Stimulated activated CD8-positive, alpha-beta memory T cell treated with anti-CD3 and anti-CD28 coated beads, Interleukin-7, amount 100 ng/mL, for 1 hour (primary cell): ENCODE measurements around the gene AP1M2.
"Not testable (repeated sequence)": the region's sequence is repeated elsewhere in the genome, so short reads cannot be mapped to it uniquely, and the experiment has no call there.

Source experiments
- DNase-seq, 2 donors: peaks; one replicate each; pipeline ENCODE4 v3.0.0-alpha.2; 2020; ENCODE audit warnings: low read depth in 2 of 2

Gene AP1M2

DNA sequence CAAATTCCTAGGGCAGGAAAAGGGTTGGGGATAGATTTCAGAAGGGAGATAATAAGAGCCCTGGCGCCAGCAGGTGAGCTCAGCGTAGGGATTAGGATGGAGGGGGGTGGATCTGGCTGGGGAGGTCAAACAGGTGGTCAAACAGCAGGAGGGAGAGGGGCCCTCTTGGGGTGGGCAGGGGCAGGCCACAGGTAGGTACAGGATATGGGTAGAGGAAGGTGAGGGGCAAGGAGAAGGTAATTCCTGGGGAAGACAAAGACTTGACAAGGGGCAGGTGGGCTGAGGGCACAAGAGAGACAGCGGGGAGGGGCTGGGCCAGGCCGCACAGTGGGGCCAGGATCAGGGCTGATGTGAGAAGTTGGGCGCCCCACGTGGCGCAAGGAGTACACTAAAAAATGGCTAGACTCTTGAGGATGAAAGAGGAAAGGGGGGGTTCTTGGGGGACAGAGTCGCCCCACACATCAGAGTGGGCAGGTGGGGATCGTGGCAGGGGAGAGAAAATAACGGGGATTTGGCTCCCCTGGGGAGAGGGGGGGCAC, 22.0 kb downstream of the AP1M2 start:
- no peak for DNase-seq

DNA sequence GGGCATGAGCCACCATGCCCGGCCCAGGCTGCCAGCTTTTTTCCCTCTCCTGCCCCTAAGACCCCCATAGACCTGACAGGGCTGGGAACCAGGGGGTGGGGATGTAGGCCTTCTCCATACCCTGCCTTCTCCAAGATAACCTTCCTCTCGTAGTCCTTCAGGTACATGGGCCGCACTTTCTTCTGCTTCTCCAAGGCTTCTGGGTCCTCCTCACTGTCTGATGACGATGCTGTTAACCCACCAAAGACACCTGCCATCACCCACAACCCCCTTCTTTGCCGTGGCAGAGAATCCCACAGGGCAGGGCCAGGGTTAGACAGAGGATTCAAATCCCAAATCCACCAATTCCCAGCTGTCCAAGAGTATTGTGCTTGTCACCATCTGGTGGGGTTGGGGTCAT, 24.5 kb downstream of the AP1M2 start:
- DNase-seq: no peak

DNA sequence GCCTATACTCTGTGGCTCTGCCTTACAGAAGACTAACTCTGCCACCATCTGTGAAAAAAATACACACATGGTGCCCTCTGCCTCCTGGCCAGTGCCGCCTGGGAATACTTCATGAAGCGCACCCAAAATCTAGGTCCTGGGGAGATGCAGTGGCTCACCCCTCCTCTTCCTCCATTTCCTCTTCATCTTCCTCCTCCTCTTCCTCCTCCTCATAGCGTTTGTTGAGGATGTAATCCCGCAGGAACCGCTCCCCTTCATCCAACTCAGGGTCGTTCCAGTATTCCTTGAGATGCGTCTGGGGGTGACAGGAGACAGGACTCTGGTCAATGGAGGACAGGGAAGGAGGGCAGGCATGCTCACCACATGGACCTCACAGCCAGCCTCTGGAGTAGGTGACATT, 27.0 kb downstream of the AP1M2 start:
- DNase-seq: no peak

DNA sequence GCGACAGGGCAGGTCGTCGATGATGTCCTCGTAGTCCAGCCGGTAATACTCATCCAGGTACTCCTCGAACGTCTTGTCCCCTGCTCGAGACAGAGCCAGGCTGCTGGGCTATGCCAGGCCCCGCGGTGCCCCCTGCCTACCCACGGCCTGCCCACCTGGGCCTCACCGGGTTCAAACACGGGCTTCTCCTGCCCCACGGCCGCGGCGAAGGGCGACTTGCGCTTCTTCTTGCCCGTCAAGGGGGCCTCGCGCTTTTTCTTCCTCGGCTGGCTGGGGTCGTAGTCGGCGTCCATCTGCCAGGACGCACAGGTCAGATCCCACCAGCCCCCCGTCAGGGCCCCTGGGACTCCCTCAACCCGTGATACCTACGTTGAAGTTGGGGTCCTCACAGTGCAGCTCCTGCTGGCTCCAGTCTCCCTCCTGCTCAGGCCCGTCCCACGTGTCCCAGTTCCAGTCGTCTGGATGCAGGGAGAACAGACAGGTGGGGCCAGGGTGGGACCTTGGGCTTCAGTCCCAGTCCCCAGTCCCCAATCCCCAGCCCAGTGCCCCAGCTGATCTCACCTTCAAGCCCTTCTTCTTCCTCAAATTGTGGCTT, 29.4 kb downstream of the AP1M2 start:
- DNase-seq: no peak

DNA sequence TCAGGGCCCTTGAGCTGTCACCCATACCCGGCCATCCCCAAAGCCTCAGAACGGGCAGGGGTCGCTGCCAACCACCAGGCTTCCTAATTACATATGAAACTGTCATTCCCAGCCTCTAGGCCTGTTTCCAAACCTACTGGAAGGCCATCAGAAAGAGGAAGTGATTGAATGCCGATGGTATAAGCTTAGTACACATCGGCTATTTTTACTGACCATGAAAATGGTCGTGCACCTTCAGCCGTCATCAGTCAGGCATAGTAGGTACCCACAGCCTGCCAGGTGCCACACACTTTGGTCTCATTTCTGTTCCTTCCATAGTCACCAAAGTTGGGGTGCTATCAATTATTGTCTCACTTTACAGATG, 31.5 kb downstream of the AP1M2 start:
- no peak for DNase-seq

DNA sequence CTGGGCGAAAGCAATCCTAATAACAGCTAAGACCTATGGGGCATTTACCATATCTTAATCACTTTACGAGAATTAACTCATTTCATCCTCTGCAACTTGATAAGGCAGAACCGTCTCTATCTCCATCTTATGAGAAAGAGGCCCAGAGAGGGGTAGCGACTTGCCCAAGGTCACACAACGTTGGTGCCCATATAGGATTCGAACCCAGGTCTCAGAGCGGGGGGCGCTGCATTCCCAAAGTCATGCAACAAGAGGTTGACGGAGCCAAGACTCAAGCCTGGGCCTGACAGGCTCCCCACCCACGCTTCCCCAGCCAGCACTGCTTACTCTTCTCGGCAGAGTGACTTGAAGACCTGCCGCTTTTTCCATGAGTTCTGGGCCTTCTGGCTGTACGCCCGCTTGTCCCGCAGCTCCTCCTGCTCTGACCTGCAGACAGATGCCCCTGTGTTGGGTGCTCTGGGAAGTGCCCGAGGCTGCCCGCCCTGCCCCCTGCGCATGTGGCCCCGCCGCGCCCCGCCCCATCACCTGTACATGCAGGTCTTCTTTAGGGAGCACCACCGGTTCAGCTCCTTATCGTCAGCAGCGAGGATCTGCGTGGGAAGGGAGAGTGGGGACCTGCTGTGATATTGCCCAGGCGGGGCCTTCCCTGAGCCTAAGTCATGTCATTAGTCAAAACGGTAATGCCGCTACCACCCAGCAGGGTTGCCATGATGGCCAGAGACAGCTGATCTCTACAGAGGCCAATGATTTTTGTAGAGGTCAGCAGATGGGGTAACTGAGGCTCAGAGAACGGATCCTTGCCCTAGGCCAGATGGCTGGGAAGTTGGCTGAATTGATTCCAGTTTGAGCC, 32.1 kb downstream of the AP1M2 start:
- DNase-seq: no peak

DNA sequence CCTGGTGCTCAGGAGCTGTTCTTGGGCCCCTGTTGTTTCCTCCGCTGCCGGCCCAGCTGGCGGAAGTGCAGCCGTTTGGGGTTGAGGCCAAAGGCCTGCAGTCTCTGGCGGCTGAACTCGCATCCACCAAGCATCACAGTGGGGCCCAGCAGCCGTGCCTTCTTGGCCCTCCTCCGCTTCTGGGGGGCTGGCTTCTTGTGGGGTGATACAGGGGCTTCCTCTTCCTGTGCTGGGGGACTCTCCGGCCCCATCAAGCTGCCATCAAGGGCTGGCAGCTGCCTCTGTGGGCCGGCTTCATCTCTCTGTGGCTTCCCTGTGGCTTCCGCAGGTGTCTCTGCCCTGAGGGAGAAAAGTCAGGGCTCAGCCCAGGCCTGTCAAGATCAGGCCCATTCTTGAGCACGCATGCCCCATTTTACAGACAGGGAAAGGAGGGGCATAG, 33.1 kb downstream of the AP1M2 start:
- DNase-seq: peak; percentile 35 to 39

DNA sequence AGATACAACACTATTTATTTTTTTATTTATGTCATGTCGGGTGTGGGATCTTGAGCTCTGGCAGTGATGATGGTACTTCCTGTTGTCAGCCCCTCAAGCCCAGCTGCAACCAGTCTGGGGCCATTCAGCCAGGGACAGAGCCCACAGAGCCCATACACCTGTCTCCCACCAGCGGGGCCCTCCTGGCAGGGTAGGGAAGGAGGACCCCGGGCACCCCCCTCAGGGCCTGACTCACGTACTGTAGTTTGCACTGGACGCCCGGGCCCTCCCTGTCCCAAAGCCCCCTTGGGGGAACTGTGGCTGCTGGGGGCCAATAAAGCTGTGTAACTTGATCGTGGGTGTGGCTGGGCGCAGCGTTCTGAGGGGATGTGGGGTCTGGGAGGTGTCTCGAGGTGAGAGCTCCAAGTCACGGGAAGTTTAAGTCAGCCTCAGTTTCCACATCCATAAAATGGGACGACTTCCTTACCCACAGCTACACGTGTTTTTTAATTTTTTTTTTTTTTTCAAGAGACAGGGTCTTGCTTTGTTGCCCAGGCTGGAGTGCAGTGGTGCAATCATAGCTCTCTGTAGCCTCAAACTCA, 33.9 kb downstream of the AP1M2 start:
- no peak for DNase-seq

DNA sequence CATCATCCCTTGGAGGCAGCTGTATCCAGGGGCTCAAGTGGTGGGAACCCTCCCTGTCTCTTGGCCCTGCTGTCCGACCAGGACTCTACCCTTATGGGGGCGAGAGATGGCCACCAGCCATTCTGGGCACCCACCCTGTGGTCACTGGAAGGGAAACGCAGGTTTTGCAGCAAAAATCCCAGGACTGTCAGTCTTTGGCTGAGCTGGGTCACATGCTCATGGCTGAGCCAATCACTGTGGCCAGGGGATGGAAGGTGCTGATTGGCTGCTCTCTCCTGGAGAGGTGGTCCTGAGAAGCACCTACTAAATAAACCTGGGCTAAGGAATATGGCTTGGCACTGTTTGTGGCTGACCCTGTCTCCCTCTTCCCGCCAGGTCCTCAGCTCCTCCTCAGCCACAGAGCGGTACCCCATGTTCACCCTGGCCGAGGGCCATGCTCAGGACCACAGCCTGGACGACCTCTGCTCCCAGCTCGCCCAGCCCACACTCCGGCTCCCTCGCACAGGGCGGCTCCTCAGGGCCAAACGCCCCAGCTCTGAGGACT, 34.5 kb downstream of the AP1M2 start:
- no peak for DNase-seq

DNA sequence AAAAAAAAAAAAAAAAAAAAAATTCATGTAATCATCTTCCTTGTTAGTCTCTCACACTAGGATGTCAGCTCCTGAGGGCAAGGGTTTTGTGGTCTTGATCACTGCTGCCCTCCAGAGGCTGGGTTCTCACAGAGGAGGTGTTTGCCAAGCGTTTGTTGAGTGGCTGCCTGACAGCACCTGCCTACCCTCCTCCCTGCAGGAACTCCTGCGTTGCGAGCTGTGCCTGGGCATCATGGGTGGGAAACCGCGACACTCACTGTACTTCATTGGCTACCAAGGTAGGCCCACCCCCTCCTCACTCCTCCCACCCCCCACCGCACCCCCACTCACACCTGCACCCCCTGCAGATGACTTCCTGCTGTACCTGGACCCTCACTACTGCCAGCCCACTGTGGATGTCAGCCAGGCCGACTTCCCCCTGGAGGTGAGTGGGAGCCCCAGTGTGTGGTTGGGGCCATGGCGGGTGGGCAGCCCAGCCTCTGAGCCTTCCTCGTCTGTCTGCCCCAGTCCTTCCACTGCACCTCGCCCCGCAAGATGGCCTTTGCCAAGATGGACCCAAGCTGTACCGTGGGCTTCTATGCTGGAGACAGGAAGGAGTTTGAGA, 35.3 kb downstream of the AP1M2 start:
- DNase-seq: no peak

DNA sequence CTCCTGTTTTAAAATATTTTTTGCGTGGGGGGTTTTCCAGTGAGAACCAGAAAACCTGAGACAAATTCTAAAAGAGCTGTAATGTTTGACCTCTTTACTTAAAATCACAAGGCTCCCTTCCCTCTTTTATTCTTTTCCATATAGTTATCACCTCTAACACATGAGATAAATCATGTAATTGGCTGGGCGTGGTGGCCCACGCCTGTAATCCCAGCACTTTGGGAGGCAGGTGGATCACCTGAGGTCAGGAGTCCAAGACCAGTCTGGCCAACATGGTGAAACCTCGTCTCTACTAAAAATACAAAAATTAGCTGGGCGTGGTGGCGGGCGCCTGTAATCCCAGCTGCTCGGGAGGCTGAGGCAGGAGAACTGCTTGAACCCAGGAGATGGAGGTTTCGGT, 36.1 kb downstream of the AP1M2 start:
- DNase-seq: not testable (repeated sequence)

DNA sequence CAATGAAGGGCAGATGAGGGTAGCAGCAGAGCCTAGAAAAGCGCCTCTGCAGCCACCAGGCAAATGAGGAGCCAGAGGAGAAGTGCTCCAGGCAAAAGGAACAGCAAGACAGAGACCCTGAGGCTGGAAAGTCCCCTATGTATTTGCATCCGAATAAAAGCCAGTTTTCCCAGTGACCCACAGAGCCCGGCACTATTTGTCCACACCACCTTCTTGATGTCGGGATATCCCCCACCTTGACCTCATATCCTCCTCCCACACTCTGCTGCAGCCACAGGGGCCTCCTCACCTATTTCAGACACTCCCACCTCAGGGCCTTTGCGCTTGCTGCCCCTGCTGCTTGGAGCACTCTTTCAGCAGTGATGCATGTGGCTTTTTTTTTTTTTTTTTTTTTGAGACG, 36.8 kb downstream of the AP1M2 start:
- DNase-seq: no peak

DNA sequence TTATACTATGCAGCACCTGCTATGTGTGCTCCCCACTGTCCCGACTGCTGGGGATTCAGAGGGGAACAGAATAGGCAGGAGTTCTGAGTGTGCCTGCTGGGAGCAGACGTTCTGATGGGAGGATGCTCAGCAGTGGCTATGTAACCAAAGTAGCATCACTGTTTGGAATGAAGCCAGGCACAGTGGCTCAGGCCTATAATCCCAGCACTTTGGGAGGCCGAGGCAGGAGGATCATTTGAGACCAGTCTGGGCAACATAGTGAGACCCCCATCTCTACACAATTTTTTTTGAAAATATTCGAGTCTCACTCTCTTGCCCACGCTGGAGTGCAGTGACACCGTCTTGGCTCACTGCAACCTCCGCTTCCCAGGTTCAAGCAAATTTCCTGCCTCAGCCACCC, 37.4 kb downstream of the AP1M2 start:
- no peak for DNase-seq

DNA sequence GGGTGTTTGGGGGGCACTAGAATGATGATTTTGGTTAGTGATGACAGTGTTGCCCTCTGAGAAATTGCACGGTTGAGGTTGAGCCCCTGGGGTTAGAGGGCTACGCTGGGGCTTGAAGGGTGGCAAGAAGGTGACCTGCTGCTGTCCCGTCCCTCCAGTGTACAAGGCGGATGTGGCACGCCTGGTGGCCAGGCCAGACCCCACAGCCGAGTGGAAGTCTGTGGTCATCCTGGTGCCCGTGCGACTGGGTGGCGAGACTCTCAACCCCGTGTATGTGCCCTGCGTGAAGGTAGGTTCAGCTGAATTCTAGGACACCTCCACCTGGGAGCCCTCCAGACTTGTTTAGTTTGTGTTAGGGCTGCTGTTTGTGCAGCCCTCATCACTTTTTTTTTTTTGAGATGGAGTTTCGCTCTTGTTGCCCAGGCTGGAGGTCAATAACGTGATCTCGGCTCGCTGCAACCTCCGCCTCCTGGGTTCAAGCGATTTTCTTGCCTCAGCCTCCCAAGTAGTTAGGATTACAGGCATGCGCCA, 38.3 kb downstream of the AP1M2 start:
- no peak for DNase-seq

DNA sequence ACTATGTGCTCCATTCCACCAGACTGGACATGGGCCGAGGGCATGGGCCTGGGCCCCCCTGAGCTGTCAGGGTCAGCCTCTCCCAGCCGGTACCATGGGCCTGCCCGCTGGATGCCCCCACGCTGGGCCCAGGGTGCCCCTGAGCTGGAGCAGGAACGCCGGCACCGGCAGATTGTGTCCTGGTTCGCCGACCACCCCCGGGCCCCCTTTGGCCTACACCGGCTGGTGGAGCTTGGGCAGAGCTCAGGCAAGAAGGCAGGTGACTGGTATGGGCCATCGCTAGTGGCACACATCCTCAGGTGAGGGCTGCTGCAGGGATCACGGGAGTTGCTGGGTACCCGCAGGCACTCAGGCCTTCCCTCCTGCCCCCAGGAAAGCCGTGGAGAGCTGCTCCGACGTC, 40.3 kb downstream of the AP1M2 start:
- DNase-seq: no peak

DNA sequence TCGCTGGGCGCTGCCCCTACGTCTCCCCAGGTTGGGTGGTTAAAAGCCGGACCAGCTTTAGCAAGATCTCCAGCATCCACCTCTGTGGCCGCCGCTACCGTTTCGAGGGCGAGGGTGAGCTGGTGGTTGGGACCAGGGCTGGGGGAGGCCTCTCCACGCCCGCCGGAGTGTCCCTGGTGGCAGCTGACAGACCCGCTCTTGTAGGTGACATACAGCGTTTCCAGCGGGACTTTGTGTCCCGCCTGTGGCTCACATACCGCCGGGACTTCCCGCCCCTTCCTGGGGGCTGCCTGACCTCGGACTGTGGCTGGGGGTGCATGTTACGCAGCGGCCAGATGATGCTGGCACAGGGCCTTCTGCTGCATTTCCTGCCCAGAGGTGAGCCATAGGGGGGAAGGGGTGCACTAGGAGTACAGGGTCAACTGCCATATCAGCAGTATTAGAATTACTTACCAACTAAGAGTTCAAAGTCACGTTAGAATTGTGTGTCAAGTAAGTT, 42.3 kb downstream of the AP1M2 start:
- no peak for DNase-seq

DNA sequence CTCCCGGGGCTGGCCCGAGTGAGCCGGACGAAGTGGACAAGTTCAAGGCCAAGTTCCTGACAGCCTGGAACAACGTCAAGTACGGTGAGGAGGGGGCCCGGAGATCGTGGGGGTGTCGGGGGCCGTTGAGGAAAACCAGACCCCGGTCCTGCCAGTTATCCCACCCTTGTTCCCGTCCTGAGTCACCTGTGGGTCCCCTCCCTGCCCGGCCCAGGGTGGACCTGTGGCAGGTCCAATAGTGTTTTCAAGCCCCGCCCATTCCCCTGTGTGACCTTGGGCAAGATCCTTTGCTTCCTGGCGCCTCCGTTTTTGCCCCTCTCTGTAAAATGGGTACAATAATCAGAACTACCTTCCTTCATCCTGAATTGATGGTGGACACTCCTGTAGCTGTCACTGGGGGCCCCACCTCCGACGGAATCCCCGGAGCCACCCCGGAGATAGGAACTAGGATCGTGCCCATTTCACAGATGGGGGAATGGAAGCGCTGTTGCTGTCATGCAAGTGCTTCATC, 42.8 kb downstream of the AP1M2 start:
- no peak for DNase-seq

DNA sequence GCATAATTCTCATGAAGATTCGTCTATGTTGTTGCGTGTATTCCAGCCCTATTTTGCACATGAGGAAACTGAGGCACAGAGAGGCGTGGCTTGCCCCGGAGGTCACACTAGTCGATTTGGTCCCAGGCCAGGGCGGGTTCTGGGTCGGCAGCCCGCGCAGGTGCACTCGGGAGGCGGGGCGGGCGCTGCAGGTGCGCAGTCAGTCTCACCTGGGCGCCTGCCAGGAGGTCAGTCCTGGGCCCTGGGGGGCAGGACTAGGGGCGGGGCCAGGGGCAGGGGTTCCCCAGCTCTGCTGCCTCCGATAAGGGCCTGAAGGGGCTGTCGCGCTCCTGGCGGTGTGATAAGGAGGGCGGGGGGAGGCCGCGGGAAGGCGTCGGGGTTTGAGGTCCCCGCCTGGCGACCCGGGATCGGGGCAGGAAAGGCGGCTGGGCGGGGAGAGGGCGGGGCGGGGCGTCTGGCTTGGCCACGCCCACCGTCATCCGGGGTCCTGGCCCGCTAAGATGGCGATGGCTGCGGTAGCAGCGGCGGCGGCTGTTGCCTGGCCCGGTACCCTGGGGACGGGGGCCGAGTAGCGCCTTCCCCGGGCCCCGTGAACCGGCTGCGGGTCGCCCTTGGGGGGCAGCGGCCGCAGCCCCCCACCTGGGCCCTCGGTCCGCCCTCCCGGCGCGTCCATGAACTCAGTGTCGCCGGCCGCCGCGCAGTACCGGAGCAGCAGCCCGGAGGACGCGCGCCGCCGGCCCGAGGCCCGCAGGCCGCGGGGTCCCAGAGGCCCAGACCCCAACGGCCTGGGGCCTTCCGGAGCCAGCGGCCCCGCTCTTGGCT, 43.5 kb downstream of the AP1M2 start, which contains the start of gene ATG4D:
Gene ATG4D, plus strand, starts transcription at position 485 of the 822 bp plus-strand sequence. Its CDS starts 187 bp downstream, at position 672.
- peak; percentile 54 to 68 for DNase-seq

DNA sequence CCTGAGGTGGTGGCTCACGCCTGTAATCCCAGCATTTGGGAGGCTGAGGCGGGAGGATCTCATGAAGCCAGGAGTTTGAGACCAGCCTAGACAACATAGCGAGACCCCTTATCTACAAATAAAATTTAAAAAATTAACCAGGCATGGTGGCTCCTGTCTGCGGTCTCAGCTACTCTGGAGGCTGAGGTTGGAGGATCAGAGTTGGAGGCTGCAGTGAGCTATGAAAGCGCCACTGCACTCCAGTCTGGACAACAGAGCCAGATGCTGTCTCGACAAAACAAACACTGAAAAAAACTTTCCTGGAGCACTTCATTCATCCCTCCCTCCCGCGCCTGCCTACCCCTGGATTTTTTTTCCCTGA, 44.1 kb downstream of the AP1M2 start:
- DNase-seq: no peak

DNA sequence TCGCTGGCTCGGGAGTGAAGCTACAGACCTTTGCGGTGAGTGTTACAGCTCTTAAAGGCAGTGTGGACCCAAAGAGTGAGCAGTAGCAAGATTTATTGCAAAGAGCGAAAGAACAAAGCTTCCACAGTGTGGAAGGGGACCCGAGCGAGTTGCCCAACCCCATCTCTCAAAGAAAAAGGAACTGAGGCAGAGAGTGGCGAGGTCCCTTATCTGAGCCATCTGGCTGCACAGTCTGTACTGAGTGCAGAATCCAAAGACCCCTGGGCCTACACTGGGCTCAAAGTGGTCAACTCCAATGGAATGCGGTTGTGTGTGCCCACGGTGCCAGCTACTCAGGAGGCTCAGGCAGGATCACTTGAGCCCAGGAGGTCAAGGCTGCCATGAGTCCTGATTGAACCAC, 48.1 kb downstream of the AP1M2 start:
- not testable (repeated sequence) for DNase-seq
